ENCODE measurements around the gene ANKRA2.
"Not testable (repeated sequence)": the region's sequence is repeated elsewhere in the genome, so short reads cannot be mapped to it uniquely, and the experiment has no call there.

The ANKRA2 gene

GRCh38 chr5:73514418-73514817 lies 51.0 kb downstream of the ANKRA2 start:
- H3K4me1 Mint-ChIP-seq: peaks cover 4% of the 10 kb centered on the region
- no peak overlapping the region for H3K4me3 Mint-ChIP-seq
- no peak for DNase-seq (ENCODE audit: low spot score in 2 of 2)
- no peaks in the 10 kb centered on the region for H3K27me3 Mint-ChIP-seq
- H3K36me3 Mint-ChIP-seq (ENCODE audit: insufficient read depth): no peaks in the 10 kb centered on the region
- no peaks in the 10 kb centered on the region for H3K9me3 Mint-ChIP-seq
- H3K27ac Mint-ChIP-seq (ENCODE audit: low read depth): no peak overlapping the region
- ATAC-seq (replicated peaks; ENCODE audit: extremely low read depth, poor library complexity, severe bottlenecking): no peak

DNA sequence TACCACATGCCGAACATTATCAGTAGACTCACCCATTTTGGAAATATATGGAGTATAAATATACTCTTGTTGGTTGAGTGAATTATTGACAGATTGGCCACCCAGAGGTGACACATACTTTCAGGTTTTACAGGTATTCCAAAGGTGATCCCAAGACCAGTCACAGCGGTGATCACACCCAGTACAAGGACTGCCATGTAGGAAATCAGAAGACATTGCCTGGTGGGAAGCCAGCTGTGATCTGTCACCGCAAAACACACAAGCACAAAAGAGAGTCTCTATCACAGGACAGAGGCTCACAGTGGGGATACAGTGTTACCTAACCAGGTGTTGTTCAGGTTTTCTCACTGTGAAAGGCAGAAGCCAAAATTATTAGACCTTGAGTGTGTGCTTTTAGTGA lies 51.4 kb downstream of the ANKRA2 start:
- Mint-ChIP-seq H3K36me3 (ENCODE audit: insufficient read depth) (no peaks in the 10 kb centered on the region), H3K27ac (ENCODE audit: low read depth) (no peak overlapping the region), H3K27me3 (no peaks in the 10 kb centered on the region), H3K4me1 (no peaks in the 10 kb centered on the region), H3K9me3 (no peaks in the 10 kb centered on the region), H3K4me3 (no peak overlapping the region)
- DNase-seq (ENCODE audit: low spot score in 2 of 2) (no peak), ATAC-seq (replicated peaks; ENCODE audit: extremely low read depth, poor library complexity, severe bottlenecking) (no peak)

- not testable (repeated sequence) for H3K4me3 Mint-ChIP-seq; DNase-seq (ENCODE audit: low spot score in 2 of 2); H3K9me3 Mint-ChIP-seq; H3K27me3 Mint-ChIP-seq; H3K4me1 Mint-ChIP-seq
- ATAC-seq (replicated peaks; ENCODE audit: extremely low read depth, poor library complexity, severe bottlenecking): peak; percentile 84
- H3K27ac Mint-ChIP-seq (ENCODE audit: low read depth): peak overlapping the region; percentile 12
- peaks cover 25% of the 10 kb centered on the region for H3K36me3 Mint-ChIP-seq (ENCODE audit: insufficient read depth)
These were observed 56.9 kb downstream of the ANKRA2 start for GRCh38 chr5:73508521-73508920.

DNA sequence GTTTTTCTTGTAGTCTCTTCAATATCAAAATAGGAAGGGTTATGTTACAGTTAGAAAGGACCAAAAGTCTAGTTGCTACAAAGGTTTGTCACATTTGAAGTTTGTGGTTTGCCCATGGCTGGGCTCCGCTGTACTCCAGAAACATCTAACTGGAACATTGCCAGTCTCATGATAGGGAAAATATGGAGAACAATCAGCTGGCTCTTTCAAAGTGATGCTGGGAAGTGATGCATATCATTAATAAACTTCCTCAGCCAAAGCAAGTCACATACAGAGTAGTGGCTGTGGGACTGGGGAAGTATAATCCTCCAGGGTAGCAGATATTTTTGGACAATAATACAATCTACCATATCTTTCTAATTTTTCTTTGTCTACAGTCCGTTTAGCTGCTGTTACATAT lies 58.4 kb downstream of the ANKRA2 start:
- Mint-ChIP-seq H3K4me1 (peaks cover 5% of the 10 kb centered on the region), H3K27ac (ENCODE audit: low read depth) (no peak overlapping the region), H3K9me3 (no peaks in the 10 kb centered on the region), H3K36me3 (ENCODE audit: insufficient read depth) (peaks cover 40% of the 10 kb centered on the region), H3K4me3 (no peak overlapping the region), H3K27me3 (no peaks in the 10 kb centered on the region)
- ATAC-seq (replicated peaks; ENCODE audit: extremely low read depth, poor library complexity, severe bottlenecking) (no peak), DNase-seq (ENCODE audit: low spot score in 2 of 2) (no peak)

GRCh38 chr5:73506459-73506955 lies 58.9 kb downstream of the ANKRA2 start:
- no peaks in the 10 kb centered on the region for H3K9me3 Mint-ChIP-seq
- no peak overlapping the region for H3K27ac Mint-ChIP-seq (ENCODE audit: low read depth)
- DNase-seq (ENCODE audit: low spot score in 2 of 2): no peak
- no peak for ATAC-seq (replicated peaks; ENCODE audit: extremely low read depth, poor library complexity, severe bottlenecking)
- peaks cover 45% of the 10 kb centered on the region for H3K36me3 Mint-ChIP-seq (ENCODE audit: insufficient read depth)
- H3K4me1 Mint-ChIP-seq: peaks cover 6% of the 10 kb centered on the region
- H3K4me3 Mint-ChIP-seq: no peak overlapping the region
- no peaks in the 10 kb centered on the region for H3K27me3 Mint-ChIP-seq

Data from central memory CD8-positive, alpha-beta T cell (primary cell).